Measurements from ENCODE around the gene MLNR. TPM values are rescaled to one million over a fixed set of nuclear protein-coding genes. Genes with fewer than 3 reads are reported as not detected.
A peak's percentile ranks its signal among the peaks of the same experiment; 100 is the strongest.

MLNR gene
- polyA plus RNA-seq, 3 donors = not detected

GRCh38 chr13:49213539-49213938, 6.6 kb upstream of the MLNR start:
- H3K9me3 ChIP-seq (replicated peaks in 1 of 2; ENCODE audit: control insufficient read depth in 1 of 2, insufficient read depth in 1 of 2, low read length in 2 of 2) = peaks cover 0 to 3% of the 10 kb centered on the region in 2 donors
- peaks cover 0 to 7% of the 10 kb centered on the region in 2 donors for H3K27me3 ChIP-seq (ENCODE audit: control insufficient read depth in 2 of 2, insufficient read depth in 2 of 2, low read length in 2 of 2)
- H3K4me3 Mint-ChIP-seq = no peak overlapping the region
- peaks cover 0 to 7% of the 10 kb centered on the region in 2 donors for H3K36me3 ChIP-seq (replicated peaks in 1 of 2; ENCODE audit: control insufficient read depth in 1 of 2, insufficient read depth in 2 of 2, low read length in 2 of 2)
- no peak overlapping the region for H3K4me3 ChIP-seq (replicated peaks in 1 of 3; ENCODE audit: low read depth in 2 of 3, low read length in 3 of 3)
- peaks cover 5 to 8% (median 6%) of the 10 kb centered on the region in 3 donors for H3K27me3 Mint-ChIP-seq (ENCODE audit: low read depth in 3 of 3)
- peaks cover 41 to 43% of the 10 kb centered on the region in 2 donors for H3K4me1 ChIP-seq (ENCODE audit: control insufficient read depth in 1 of 2, insufficient read depth in 2 of 2, low read length in 2 of 2)
- no CpG with 5 or more reads among the region's 1 CpG for WGBS (ENCODE audit: insufficient coverage)
- H3K4me2 ChIP-seq (replicated peaks; ENCODE audit: extremely low read depth, low read length, poor library complexity, severe bottlenecking) = no peak overlapping the region
- no peak for DNase-seq
- peaks cover 39% of the 10 kb centered on the region for H3K4me1 Mint-ChIP-seq
- TF ChIP-seq CTCF (IDR thresholded peaks at IDR 0.05) = no peak
- no peaks in the 10 kb centered on the region for H3K79me2 ChIP-seq (ENCODE audit: insufficient read depth, low read length)
- H3K27ac ChIP-seq (ENCODE audit: low read depth in 1 of 2, low read length in 2 of 2) = no peak overlapping the region
- H4K20me1 ChIP-seq (ENCODE audit: insufficient read depth, low read length) = no peaks in the 10 kb centered on the region
- peaks cover 0 to 10% (median 3%) of the 10 kb centered on the region in 7 donors for H3K9me3 Mint-ChIP-seq
- peak overlapping the region in 3 of 7 donors; percentile 2 to 25 (median 5) for H3K27ac Mint-ChIP-seq
- H2AFZ ChIP-seq (ENCODE audit: insufficient read depth, low read depth, low read length, poor library complexity, severe bottlenecking) = no peak overlapping the region
- intact Hi-C loops (cut with micrococcal nuclease) = no loop called here
- H3K36me3 Mint-ChIP-seq = peaks cover 15 to 17% of the 10 kb centered on the region in 2 donors
- H3K9ac ChIP-seq (ENCODE audit: insufficient read depth, low read length, poor library complexity, severe bottlenecking) = no peak overlapping the region

DNA sequence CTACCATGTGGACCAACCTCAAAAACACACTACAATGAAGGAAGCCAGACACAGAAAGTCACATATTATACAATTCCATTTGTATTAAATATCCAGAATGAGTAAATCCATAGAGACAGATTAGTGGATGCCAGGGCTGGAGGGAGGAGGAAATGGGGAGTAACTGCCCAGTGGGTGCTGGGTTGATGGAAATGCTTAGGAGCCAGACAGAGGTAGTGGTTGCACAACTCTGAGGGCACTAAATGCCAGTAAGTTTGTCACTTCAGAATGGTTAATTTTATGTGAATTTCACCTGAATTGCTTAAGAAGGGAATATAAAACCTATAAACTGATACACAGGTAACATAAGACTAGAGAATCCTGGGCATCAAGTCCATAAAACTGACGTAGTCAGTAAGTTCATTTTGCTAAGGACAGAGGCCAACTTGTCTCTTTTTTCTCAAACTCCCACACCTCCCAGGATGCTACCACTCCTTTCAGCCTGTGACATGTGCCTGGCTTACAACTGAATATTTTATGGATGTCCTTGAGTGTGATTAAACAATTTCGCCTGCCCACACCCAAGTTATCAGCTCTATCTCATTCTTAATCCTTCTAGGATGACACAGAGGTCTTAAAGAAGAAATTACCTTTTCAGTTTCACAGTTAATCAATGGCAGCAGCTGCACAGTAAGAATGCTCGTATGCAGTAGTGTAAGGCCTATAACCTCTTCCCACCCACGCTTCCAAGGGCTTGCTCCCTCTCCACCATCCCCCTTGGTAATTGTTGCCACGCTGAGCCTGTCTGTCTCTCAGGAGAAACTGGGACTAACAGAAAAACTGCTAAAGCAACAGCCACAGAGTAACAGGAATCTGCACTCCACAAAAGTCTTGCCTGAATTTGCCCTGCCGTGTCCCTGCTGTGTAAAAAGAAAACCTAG, 5.9 kb upstream of the MLNR start:
- 28% methylated on average over 4 of the region's 6 CpGs for WGBS (ENCODE audit: insufficient coverage)
- TF ChIP-seq CTCF (IDR thresholded peaks at IDR 0.05) = no peak
- peak overlapping the region; percentile 67 for H2AFZ ChIP-seq (ENCODE audit: insufficient read depth, low read depth, low read length, poor library complexity, severe bottlenecking)
- peaks cover 0 to 4% of the 10 kb centered on the region in 2 donors for H3K36me3 ChIP-seq (replicated peaks in 1 of 2; ENCODE audit: control insufficient read depth in 1 of 2, insufficient read depth in 2 of 2, low read length in 2 of 2)
- peaks cover 39% of the 10 kb centered on the region for H3K4me1 Mint-ChIP-seq
- H3K4me3 ChIP-seq (replicated peaks in 1 of 3; ENCODE audit: low read depth in 2 of 3, low read length in 3 of 3) = peak overlapping the region in 1 of 3 experiments; percentile 51
- H3K9me3 Mint-ChIP-seq = peaks cover 0 to 12% (median 3%) of the 10 kb centered on the region in 7 donors
- peak overlapping the region; percentile 52 to 66 for H3K27ac ChIP-seq (ENCODE audit: low read depth in 1 of 2, low read length in 2 of 2)
- peaks cover 12 to 16% (median 14%) of the 10 kb centered on the region in 3 donors for H3K27me3 Mint-ChIP-seq (ENCODE audit: low read depth in 3 of 3)
- H3K4me3 Mint-ChIP-seq = peak overlapping the region; percentile 54 to 81
- H3K27me3 ChIP-seq (ENCODE audit: control insufficient read depth in 2 of 2, insufficient read depth in 2 of 2, low read length in 2 of 2) = peaks cover under 1 to 14% of the 10 kb centered on the region in 2 donors
- no peak for DNase-seq
- peaks cover 41 to 43% of the 10 kb centered on the region in 2 donors for H3K4me1 ChIP-seq (ENCODE audit: control insufficient read depth in 1 of 2, insufficient read depth in 2 of 2, low read length in 2 of 2)
- H3K79me2 ChIP-seq (ENCODE audit: insufficient read depth, low read length) = no peaks in the 10 kb centered on the region
- peak overlapping the region; percentile 67 to 90 (median 79) for H3K27ac Mint-ChIP-seq
- peak overlapping the region; percentile 63 for H3K4me2 ChIP-seq (replicated peaks; ENCODE audit: extremely low read depth, low read length, poor library complexity, severe bottlenecking)
- no peak overlapping the region for H3K9ac ChIP-seq (ENCODE audit: insufficient read depth, low read length, poor library complexity, severe bottlenecking)
- H3K9me3 ChIP-seq (replicated peaks in 1 of 2; ENCODE audit: control insufficient read depth in 1 of 2, insufficient read depth in 1 of 2, low read length in 2 of 2) = peaks cover 0 to 3% of the 10 kb centered on the region in 2 donors
- H3K36me3 Mint-ChIP-seq = peaks cover 16 to 21% of the 10 kb centered on the region in 2 donors
- no peaks in the 10 kb centered on the region for H4K20me1 ChIP-seq (ENCODE audit: insufficient read depth, low read length)
- intact Hi-C loops (cut with micrococcal nuclease) = no loop called here

Data from CD14-positive monocyte (primary cell).